22Rv1 (cell line): ENCODE data around the gene CSMD2.

Experiments used
- CTCF ChIP-seq: fragments of 450-650 bp; IDR thresholded peaks from 2 replicates; pipeline ENCODE4 v1.5.1; 2017; ENCODE audit warnings: mild to moderate bottlenecking
- ZFX ChIP-seq: fragments of 450-650 bp; IDR thresholded peaks from 2 replicates; pipeline ENCODE4 v1.6.1; 2017; ENCODE audit warnings: antibody characterized with exemption, borderline replicate concordance

- TF ChIP-seq CTCF (no peak), ZFX (no peak)
Measured at GRCh38 chr1:33507661-33508060, 657.4 kb downstream of the CSMD2 start.
